Transverse colon (tissue), 4 donors: Measurements from ENCODE around the gene TTC12.

Experiments
- EP300 ChIP-seq: sonication (generic); formaldehyde crosslinking; IDR thresholded peaks from one replicate; pipeline ENCODE4 v1.6.1; 2017; ENCODE audit warnings: antibody characterized with exemption, low read depth
- POLR2AphosphoS5 ChIP-seq, 3 donors: sonication (generic); formaldehyde crosslinking; IDR thresholded peaks; one replicate each; pipeline ENCODE4 v1.6.1; 2016; ENCODE audit warnings: antibody characterized with exemption in 3 of 3
- TF ChIP-seq, protein P1 (sequence below), 5 experiments: fragments of 200-600 bp in 3 of 5; fragments of 450-650 bp in 2 of 5; sonication (generic) in 3 of 5; IDR thresholded peaks; 1 replicate in 2 of 5; 2 replicates in 3 of 5; pipeline ENCODE4 v1.5.1; 2016 to 2017; ENCODE audit warnings: antibody characterized with exemption in 5 of 5, inconsistent platforms in 3 of 5, mild to moderate bottlenecking in 2 of 5, moderate library complexity in 1 of 5

DNA sequence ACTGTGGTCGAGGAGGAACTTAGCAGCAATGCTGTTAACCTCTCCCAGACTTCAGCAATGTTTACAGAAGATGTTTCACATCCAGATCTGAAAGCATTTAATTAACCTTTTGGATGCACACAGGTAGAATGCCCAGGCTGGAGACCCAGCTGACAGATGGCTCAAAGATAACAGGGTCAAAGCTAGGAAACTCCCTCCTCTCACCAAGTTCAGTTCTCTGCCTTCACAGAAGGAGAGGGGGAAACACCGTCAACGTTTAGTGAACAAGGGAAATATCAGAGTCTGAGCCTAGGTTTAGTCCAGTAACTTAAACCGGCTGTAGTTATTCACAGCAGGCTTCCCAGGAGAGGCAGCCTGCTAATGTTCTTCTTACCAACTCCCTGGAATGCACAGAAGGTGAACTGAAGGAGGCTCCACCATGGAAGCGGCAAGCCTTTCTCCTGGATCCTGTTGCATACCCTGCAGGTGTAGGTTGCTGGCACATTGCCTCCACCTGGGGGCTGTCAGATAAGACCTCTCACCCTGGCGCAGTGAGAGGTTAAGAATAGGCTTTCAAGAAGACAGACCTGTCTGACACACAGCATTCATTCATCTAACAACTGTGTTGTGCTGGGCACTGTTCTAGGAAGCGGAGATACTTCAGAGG, 49.7 kb downstream of the TTC12 start:
- TF ChIP-seq, protein P1, sequence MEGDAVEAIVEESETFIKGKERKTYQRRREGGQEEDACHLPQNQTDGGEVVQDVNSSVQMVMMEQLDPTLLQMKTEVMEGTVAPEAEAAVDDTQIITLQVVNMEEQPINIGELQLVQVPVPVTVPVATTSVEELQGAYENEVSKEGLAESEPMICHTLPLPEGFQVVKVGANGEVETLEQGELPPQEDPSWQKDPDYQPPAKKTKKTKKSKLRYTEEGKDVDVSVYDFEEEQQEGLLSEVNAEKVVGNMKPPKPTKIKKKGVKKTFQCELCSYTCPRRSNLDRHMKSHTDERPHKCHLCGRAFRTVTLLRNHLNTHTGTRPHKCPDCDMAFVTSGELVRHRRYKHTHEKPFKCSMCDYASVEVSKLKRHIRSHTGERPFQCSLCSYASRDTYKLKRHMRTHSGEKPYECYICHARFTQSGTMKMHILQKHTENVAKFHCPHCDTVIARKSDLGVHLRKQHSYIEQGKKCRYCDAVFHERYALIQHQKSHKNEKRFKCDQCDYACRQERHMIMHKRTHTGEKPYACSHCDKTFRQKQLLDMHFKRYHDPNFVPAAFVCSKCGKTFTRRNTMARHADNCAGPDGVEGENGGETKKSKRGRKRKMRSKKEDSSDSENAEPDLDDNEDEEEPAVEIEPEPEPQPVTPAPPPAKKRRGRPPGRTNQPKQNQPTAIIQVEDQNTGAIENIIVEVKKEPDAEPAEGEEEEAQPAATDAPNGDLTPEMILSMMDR (IDR thresholded peaks at IDR 0.05): no peak
- TF ChIP-seq EP300 (no peak), POLR2AphosphoS5 (IDR thresholded peaks at IDR 0.05) (no peak)
